ENCODE measurements around the gene SGSM2.
A peak's percentile ranks its signal among the peaks of the same experiment; 100 is the strongest.

The SGSM2 gene

GRCh38 chr17:2399572-2400473 lies 62.5 kb downstream of the SGSM2 start:
- peak; percentile 93 for DNase-seq

- DNase-seq = peak; percentile 49
Observed at GRCh38 chr17:2400474-2400866, 63.2 kb downstream of the SGSM2 start.

- DNase-seq = peak; percentile 95
Observed at GRCh38 chr17:2400877-2401425, 63.6 kb downstream of the SGSM2 start, which contains the start of gene MNT. TSS of gene MNT (minus strand) at chr17:2401060. CDS start at chr17:2400712, 348 bp downstream.

- peak; percentile 99 for DNase-seq
Observed at GRCh38 chr17:2401426-2402221, 64.3 kb downstream of the SGSM2 start.

- DNase-seq = no peak
Observed at GRCh38 chr17:2402544-2402943, 65.2 kb downstream of the SGSM2 start.

- no peak for DNase-seq
Observed at GRCh38 chr17:2403044-2403443, 65.7 kb downstream of the SGSM2 start.

- DNase-seq = no peak
Observed at GRCh38 chr17:2405247-2405926, 68.1 kb downstream of the SGSM2 start.

- DNase-seq = no peak
Observed at GRCh38 chr17:2406271-2406902, 69.1 kb downstream of the SGSM2 start.

GRCh38 chr17:2406903-2407790 lies 69.8 kb downstream of the SGSM2 start:
- DNase-seq = no peak

GRCh38 chr17:2410951-2411350 lies 73.7 kb downstream of the SGSM2 start:
- no peak for DNase-seq

GRCh38 chr17:2412561-2413021 lies 75.3 kb downstream of the SGSM2 start:
- DNase-seq = no peak

GRCh38 chr17:2414446-2415064 lies 77.3 kb downstream of the SGSM2 start:
- DNase-seq = no peak

GRCh38 chr17:2415081-2415480 lies 77.8 kb downstream of the SGSM2 start:
- DNase-seq = no peak

- DNase-seq = peak; percentile 89
Observed at GRCh38 chr17:2416010-2416734, 78.9 kb downstream of the SGSM2 start.

- no peak for DNase-seq
Observed at GRCh38 chr17:2418572-2418971, 81.3 kb downstream of the SGSM2 start.

GRCh38 chr17:2419486-2419885 lies 82.2 kb downstream of the SGSM2 start:
- DNase-seq = no peak

GRCh38 chr17:2420176-2420575 lies 82.9 kb downstream of the SGSM2 start:
- DNase-seq = no peak

- DNase-seq = no peak
Observed at GRCh38 chr17:2421315-2422147, 84.2 kb downstream of the SGSM2 start.

GRCh38 chr17:2423271-2423670 lies 86.0 kb downstream of the SGSM2 start:
- no peak for DNase-seq
